ENCODE measurements around the gene UBE2D4.

The UBE2D4 gene

DNA sequence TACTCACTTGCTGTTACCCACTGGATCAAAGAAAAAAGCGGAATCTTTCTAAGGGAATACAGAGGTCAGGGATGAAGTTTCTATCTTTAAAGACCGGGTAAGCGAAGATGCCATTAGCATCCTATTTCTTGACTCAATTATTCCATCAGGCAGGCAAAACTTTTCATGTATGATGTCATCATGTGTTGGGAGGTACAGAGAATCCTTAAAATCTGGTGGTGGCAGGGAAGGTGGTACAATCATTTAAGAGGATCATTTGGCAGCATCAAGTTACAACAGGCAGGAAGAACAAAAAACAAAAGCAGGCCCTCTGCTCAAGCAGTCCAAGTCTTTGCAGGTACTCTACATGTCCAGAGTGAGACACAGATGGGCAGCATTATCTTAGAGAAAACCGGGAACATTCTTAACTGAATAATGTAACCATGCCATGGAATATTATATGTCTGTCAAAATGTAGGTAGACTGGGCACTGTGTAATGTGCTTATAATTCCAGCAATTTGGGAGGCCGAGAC lies 23.6 kb upstream of the UBE2D4 start:
- peaks cover 3% of the 10 kb centered on the region for H3K36me3 Mint-ChIP-seq
- H3K4me1 Mint-ChIP-seq (ENCODE audit: low read depth) = peaks cover 47% of the 10 kb centered on the region
- H3K27ac Mint-ChIP-seq = peak overlapping the region; percentile 16
- no peaks in the 10 kb centered on the region for H3K9me3 Mint-ChIP-seq (ENCODE audit: low read depth)
- no peak overlapping the region for H3K4me3 Mint-ChIP-seq
- H3K27me3 Mint-ChIP-seq = no peaks in the 10 kb centered on the region

GRCh38 chr7:43904533-43905208 lies 21.6 kb upstream of the UBE2D4 start:
- no peaks in the 10 kb centered on the region for H3K36me3 Mint-ChIP-seq
- no peaks in the 10 kb centered on the region for H3K27me3 Mint-ChIP-seq
- peaks cover 44% of the 10 kb centered on the region for H3K4me1 Mint-ChIP-seq (ENCODE audit: low read depth)
- H3K4me3 Mint-ChIP-seq = peak overlapping the region; percentile 94
- H3K27ac Mint-ChIP-seq = peak overlapping the region; percentile 13
- H3K9me3 Mint-ChIP-seq (ENCODE audit: low read depth) = no peaks in the 10 kb centered on the region

- H3K4me3 Mint-ChIP-seq = peak overlapping the region; percentile 94
- H3K36me3 Mint-ChIP-seq = no peaks in the 10 kb centered on the region
- H3K27ac Mint-ChIP-seq = peak overlapping the region; percentile 94
- H3K4me1 Mint-ChIP-seq (ENCODE audit: low read depth) = peaks cover 44% of the 10 kb centered on the region
- no peaks in the 10 kb centered on the region for H3K27me3 Mint-ChIP-seq
- no peaks in the 10 kb centered on the region for H3K9me3 Mint-ChIP-seq (ENCODE audit: low read depth)
Measured at GRCh38 chr7:43905209-43905946, 20.9 kb upstream of the UBE2D4 start.

DNA sequence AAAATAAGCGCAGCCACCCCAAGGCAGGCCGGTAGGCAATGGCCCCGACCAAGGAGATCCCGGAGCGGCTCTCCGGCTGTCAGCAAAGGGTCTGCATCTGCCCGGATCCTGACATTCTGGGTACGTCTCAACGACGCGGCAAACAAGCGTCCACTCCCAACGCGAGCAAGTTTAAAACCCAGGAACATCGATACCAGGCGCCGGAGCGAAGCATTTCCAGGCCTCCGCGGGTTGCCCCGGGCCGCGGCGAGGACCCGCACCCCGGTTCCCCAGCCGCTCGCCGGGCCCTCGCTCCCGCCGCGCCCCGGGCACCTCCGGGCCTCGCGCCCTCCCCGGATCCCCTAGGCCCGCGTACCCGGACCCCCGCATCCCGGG lies 20.3 kb upstream of the UBE2D4 start:
- Mint-ChIP-seq H3K36me3 (no peaks in the 10 kb centered on the region), H3K9me3 (ENCODE audit: low read depth) (no peaks in the 10 kb centered on the region), H3K27ac (peak overlapping the region; percentile 94), H3K27me3 (no peaks in the 10 kb centered on the region), H3K4me3 (peak overlapping the region; percentile 94), H3K4me1 (ENCODE audit: low read depth) (peaks cover 43% of the 10 kb centered on the region)

GRCh38 chr7:43906331-43907010 lies 19.8 kb upstream of the UBE2D4 start, which contains the start of gene URGCP:
TSS of gene URGCP (minus strand) at chr7:43906596. CDS start at chr7:43906575, 21 bp downstream.
- Mint-ChIP-seq H3K4me1 (ENCODE audit: low read depth) (peaks cover 40% of the 10 kb centered on the region), H3K9me3 (ENCODE audit: low read depth) (no peaks in the 10 kb centered on the region), H3K27ac (peak within 1 kb of the TSS; percentile 94), H3K4me3 (peak within 1 kb of the TSS; percentile 94), H3K36me3 (no peaks in the 10 kb centered on the region), H3K27me3 (no peaks in the 10 kb centered on the region)

DNA sequence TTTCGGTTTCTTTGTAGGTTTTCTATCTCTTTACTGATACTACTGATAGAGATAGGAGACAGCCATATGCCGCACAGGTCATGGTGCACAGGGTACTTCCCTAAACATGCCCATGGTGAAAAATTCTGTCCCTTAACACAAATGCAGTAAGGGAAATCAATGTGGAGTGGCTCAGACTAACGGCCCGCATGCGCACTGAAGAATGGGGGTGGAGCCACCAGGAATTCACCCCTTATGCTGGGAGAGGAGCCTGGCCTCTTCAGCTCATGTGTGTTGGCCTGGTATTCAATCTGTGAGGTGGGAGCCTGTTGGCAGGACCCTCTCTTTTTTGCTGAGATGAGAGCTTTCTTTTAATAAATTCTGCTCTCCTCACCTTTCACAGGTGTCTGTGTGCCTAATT lies 11.4 kb upstream of the UBE2D4 start:
- H3K9me3 Mint-ChIP-seq (ENCODE audit: low read depth) = no peaks in the 10 kb centered on the region
- no peak overlapping the region for H3K27ac Mint-ChIP-seq
- H3K27me3 Mint-ChIP-seq = no peaks in the 10 kb centered on the region
- peaks cover 4% of the 10 kb centered on the region for H3K36me3 Mint-ChIP-seq
- no peaks in the 10 kb centered on the region for H3K4me1 Mint-ChIP-seq (ENCODE audit: low read depth)
- no peak overlapping the region for H3K4me3 Mint-ChIP-seq

DNA sequence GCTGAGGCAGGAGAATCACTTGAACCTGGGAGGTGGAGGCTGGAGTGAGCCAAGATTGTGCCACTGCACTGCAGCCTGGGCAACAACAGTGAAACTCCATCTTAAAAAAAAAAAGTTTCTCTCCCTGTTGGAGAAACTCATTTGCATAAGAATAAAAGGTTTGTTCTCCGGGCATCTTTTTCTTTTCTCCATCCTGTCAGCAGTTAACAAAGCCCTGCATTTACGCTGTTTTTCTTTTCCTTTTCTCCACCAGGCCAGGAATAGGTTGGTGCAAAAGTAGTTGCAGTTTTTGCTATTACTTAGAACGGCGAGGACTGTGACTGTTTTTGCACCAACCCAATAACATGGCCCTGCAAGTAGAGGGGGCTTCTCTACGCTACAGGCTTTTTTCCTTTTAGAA lies 10.3 kb upstream of the UBE2D4 start:
- no peak overlapping the region for H3K4me3 Mint-ChIP-seq
- peaks cover 2% of the 10 kb centered on the region for H3K4me1 Mint-ChIP-seq (ENCODE audit: low read depth)
- H3K36me3 Mint-ChIP-seq = peaks cover 4% of the 10 kb centered on the region
- H3K27ac Mint-ChIP-seq = no peak overlapping the region
- H3K27me3 Mint-ChIP-seq = no peaks in the 10 kb centered on the region
- H3K9me3 Mint-ChIP-seq (ENCODE audit: low read depth) = no peaks in the 10 kb centered on the region

DNA sequence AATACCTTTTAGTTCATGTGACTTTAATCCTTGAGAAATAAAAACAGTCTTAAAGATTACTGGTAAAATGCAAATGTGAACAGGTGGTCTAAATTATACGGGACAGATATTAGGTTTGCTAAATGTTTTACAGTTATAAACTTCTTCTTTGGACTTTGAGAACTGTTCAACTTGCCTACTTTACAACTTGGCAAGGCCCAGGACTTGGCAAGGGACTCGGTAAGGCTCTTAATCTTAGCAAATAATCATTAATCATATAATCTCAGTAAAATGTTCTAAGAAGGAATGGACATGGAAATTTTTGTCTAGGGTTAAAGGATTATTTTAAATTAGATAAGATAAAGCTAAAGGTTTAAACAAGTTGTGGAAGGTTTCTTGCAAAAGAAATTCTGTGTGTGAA lies 4.8 kb upstream of the UBE2D4 start:
- no peak overlapping the region for H3K4me3 Mint-ChIP-seq
- H3K27ac Mint-ChIP-seq = no peak overlapping the region
- H3K4me1 Mint-ChIP-seq (ENCODE audit: low read depth) = peaks cover 22% of the 10 kb centered on the region

GRCh38 chr7:43922726-43923125 lies 3.5 kb upstream of the UBE2D4 start:
- no peak overlapping the region for H3K27ac Mint-ChIP-seq
- peaks cover 29% of the 10 kb centered on the region for H3K4me1 Mint-ChIP-seq (ENCODE audit: low read depth)
- H3K27me3 Mint-ChIP-seq = no peaks in the 10 kb centered on the region
- H3K36me3 Mint-ChIP-seq = peaks cover 10% of the 10 kb centered on the region
- H3K9me3 Mint-ChIP-seq (ENCODE audit: low read depth) = no peaks in the 10 kb centered on the region
- no peak overlapping the region for H3K4me3 Mint-ChIP-seq

More for the DNA sequence above, 4.8 kb upstream of the UBE2D4 start:
- peaks cover 10% of the 10 kb centered on the region for H3K36me3 Mint-ChIP-seq
- no peaks in the 10 kb centered on the region for H3K27me3 Mint-ChIP-seq
- no peaks in the 10 kb centered on the region for H3K9me3 Mint-ChIP-seq (ENCODE audit: low read depth)

DNA sequence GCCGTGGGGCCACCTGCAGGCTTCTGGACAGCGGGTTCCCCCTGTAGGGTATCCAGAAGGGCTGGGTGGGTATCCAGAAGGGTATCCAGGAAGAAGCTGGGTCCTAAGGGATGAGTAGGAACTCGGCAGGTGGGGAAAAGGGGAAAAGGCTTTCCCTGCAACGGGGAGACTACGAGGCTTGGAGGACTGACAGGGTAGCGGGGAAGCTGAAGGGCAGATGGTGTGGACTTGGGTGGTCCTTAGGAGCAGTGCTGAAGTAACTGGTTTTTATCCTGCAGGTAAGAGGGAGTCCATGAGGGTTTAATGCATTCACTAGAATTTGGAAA lies 525 bp downstream of the UBE2D4 start:
- peak overlapping the region; percentile 93 for H3K4me3 Mint-ChIP-seq
- no peaks in the 10 kb centered on the region for H3K9me3 Mint-ChIP-seq (ENCODE audit: low read depth)
- peak overlapping the region; percentile 94 for H3K27ac Mint-ChIP-seq
- peaks cover 37% of the 10 kb centered on the region for H3K4me1 Mint-ChIP-seq (ENCODE audit: low read depth)
- no peaks in the 10 kb centered on the region for H3K27me3 Mint-ChIP-seq
- H3K36me3 Mint-ChIP-seq = peaks cover 10% of the 10 kb centered on the region

DNA sequence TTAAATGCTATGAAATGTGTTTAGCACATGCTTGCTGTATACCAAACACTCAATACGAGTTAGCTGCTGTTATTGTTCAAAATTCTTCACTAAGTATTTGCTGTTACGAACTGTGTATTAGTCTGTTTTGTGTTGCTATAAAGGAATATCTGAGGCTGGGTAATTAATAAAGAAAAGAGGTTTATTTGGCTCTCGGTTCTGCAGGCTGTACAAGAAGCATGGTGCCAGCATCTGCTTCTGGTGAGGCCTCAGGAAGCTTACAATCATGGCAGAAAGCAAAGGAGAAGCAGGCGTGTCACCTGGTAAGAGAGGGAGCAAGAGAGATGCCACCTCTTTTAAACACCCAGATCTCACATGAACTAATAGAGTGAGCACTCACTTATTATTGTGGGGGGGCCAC lies 1.6 kb downstream of the UBE2D4 start:
- Mint-ChIP-seq H3K36me3 (peaks cover 10% of the 10 kb centered on the region), H3K4me1 (ENCODE audit: low read depth) (peaks cover 38% of the 10 kb centered on the region), H3K27me3 (no peaks in the 10 kb centered on the region), H3K9me3 (ENCODE audit: low read depth) (no peaks in the 10 kb centered on the region), H3K27ac (peak overlapping the region; percentile 82), H3K4me3 (peak overlapping the region; percentile 93)

GRCh38 chr7:43929529-43930457 lies 3.6 kb downstream of the UBE2D4 start:
- peaks cover 27% of the 10 kb centered on the region for H3K4me1 Mint-ChIP-seq (ENCODE audit: low read depth)
- H3K27me3 Mint-ChIP-seq = no peaks in the 10 kb centered on the region
- no peak overlapping the region for H3K27ac Mint-ChIP-seq
- peaks cover 7% of the 10 kb centered on the region for H3K36me3 Mint-ChIP-seq
- no peaks in the 10 kb centered on the region for H3K9me3 Mint-ChIP-seq (ENCODE audit: low read depth)
- no peak overlapping the region for H3K4me3 Mint-ChIP-seq

DNA sequence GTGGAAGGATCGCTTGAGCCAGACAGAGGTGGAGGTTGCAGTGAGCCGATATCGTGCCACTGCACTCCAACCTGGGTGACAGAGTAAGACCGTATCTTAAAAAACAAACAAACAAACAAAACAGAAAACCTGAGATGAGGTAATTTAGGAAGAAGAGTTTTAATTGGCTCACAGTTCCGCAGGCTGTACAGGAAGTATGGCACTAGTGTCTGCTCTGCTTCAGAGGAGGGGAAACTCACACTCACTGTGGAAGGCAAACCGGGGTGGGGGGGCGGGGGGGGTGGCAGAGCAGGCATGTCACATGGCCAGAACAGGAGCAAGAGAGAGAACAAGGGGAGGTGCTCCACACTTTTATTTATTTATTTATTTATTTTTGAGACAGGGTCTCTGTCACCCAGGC lies 5.1 kb downstream of the UBE2D4 start:
- H3K27me3 Mint-ChIP-seq = no peaks in the 10 kb centered on the region
- H3K4me3 Mint-ChIP-seq = peak overlapping the region; percentile 40
- peak overlapping the region; percentile 77 for H3K27ac Mint-ChIP-seq

DNA sequence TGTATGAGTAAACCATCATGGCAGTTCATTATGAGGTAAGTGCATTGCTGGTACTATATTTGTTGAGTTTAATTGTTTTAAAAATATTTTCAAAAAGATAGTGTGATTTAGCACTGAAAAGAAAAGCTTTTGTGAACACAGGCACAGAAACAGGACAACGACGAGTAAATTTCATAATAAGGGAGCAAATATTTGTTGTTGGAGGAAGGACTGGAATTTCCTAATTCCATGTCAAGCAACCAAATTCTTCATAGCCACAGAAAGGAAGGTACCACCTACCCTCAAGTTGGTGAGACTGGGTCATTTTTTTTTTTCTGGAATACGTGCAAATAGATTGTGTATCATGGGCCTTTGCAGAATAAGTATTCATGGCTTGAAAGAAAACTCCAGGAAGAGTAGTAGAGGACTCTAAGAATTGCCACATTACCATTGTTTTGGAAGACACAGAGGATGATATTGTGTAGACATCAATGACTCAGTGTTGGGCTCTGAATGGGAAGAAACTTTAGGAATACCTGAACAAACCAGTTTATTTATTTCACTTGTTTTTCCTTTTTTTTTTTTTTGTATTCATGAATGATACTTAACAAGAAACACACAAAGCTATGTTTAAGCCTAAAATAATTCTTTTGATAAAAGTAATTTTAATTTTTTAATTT lies 7.8 kb downstream of the UBE2D4 start:
- Mint-ChIP-seq H3K4me3 (no peak overlapping the region), H3K36me3 (no peaks in the 10 kb centered on the region), H3K27ac (no peak overlapping the region), H3K9me3 (ENCODE audit: low read depth) (no peaks in the 10 kb centered on the region), H3K27me3 (no peaks in the 10 kb centered on the region), H3K4me1 (ENCODE audit: low read depth) (peaks cover 5% of the 10 kb centered on the region)

More for the DNA sequence above, 5.1 kb downstream of the UBE2D4 start:
- Mint-ChIP-seq H3K9me3 (ENCODE audit: low read depth) (no peaks in the 10 kb centered on the region), H3K36me3 (peaks cover 4% of the 10 kb centered on the region), H3K4me1 (ENCODE audit: low read depth) (peaks cover 20% of the 10 kb centered on the region)

All from activated naive CD8-positive, alpha-beta T cell (primary cell).